ENCODE results near the gene INSYN2A. TPM values are rescaled to one million over a fixed set of nuclear protein-coding genes. Genes with fewer than 3 reads are reported as not detected.

INSYN2A gene
- total and polyA plus RNA-seq, 4 donors: 0.54 TPM; not detected in 3

GRCh38 chr10:127242914-127243313, 46.5 kb upstream of the INSYN2A start:
- Histone ChIP-seq H3K4me3 (ENCODE audit: low read depth in 1 of 3, low read length in 3 of 3) (no peak overlapping the region), H3K36me3 (ENCODE audit: control insufficient read depth in 4 of 4, insufficient read depth in 3 of 4, low read depth in 1 of 4, low read length in 3 of 4) (peaks cover 0 to 2% (median under 1%) of the 10 kb centered on the region in 4 donors), H3K9ac (ENCODE audit: low read depth in 1 of 2, low read length in 2 of 2) (no peak overlapping the region), H3K4me1 (ENCODE audit: control insufficient read depth in 4 of 4, insufficient read depth in 4 of 4, low read length in 3 of 4) (no peaks in the 10 kb centered on the region), H3K27ac (ENCODE audit: low read depth in 1 of 2, low read length in 2 of 2) (no peak overlapping the region), H3K27me3 (ENCODE audit: control insufficient read depth in 4 of 4, insufficient read depth in 4 of 4, low read length in 3 of 4) (no peaks in the 10 kb centered on the region), H3K9me3 (ENCODE audit: control insufficient read depth in 4 of 4, low read length in 3 of 4) (no peaks in the 10 kb centered on the region)
- TF ChIP-seq YY1 (IDR thresholded peaks at IDR 0.05): no peak
- no peak for TF ChIP-seq RAD21 (IDR thresholded peaks at IDR 0.05)
- TF ChIP-seq HNF4G (IDR thresholded peaks at IDR 0.05): no peak
- 87% methylated on average over 3 of the region's 3 CpGs for WGBS
- no peak for DNase-seq (ENCODE audit: low spot score)

GRCh38 chr10:127236266-127236665, 39.9 kb upstream of the INSYN2A start:
- H3K4me3 ChIP-seq (ENCODE audit: low read depth in 1 of 3, low read length in 3 of 3): no peak overlapping the region
- TF ChIP-seq EGR1 (IDR thresholded peaks at IDR 0.05; ENCODE audit: low read depth in 2 of 2) (no peak), CTCF (IDR thresholded peaks at IDR 0.05; ENCODE audit: low read depth, low read length, missing input control) (no peak), HNF4A (conservative IDR thresholded peaks at IDR 0.05) (no peak), RAD21 (IDR thresholded peaks at IDR 0.05) (no peak), ZBTB33 (IDR thresholded peaks at IDR 0.05) (no peak), NR2F2 (IDR thresholded peaks at IDR 0.05) (no peak), REST (IDR thresholded peaks at IDR 0.05) (no peak), MAX (IDR thresholded peaks at IDR 0.05) (no peak), GABPA (IDR thresholded peaks at IDR 0.05 in 1 of 2, conservative IDR thresholded peaks at IDR 0.05 in 1 of 2) (no peak), HNF4G (IDR thresholded peaks at IDR 0.05) (no peak), TAF1 (conservative IDR thresholded peaks at IDR 0.05) (no peak), JUND (IDR thresholded peaks at IDR 0.05) (no peak), SP1 (IDR thresholded peaks at IDR 0.05) (no peak), RXRA (IDR thresholded peaks at IDR 0.05) (no peak), YY1 (IDR thresholded peaks at IDR 0.05) (no peak), FOXA2 (IDR thresholded peaks at IDR 0.05) (no peak), FOXA1 (IDR thresholded peaks at IDR 0.05) (no peak), ATF3 (IDR thresholded peaks at IDR 0.05) (no peak)
- no peak overlapping the region for H3K27ac ChIP-seq (ENCODE audit: low read depth in 1 of 2, low read length in 2 of 2)
- DNase-seq (ENCODE audit: low spot score): no peak
- H3K9me3 ChIP-seq (ENCODE audit: control insufficient read depth in 4 of 4, low read length in 3 of 4): no peaks in the 10 kb centered on the region
- H3K36me3 ChIP-seq (ENCODE audit: control insufficient read depth in 4 of 4, insufficient read depth in 3 of 4, low read depth in 1 of 4, low read length in 3 of 4): no peaks in the 10 kb centered on the region
- 72% methylated on average over 3 of the region's 3 CpGs for WGBS
- no peak overlapping the region for H3K9ac ChIP-seq (ENCODE audit: low read depth in 1 of 2, low read length in 2 of 2)
- H3K4me1 ChIP-seq (ENCODE audit: control insufficient read depth in 4 of 4, insufficient read depth in 4 of 4, low read length in 3 of 4): no peaks in the 10 kb centered on the region
- no peaks in the 10 kb centered on the region for H3K27me3 ChIP-seq (ENCODE audit: control insufficient read depth in 4 of 4, insufficient read depth in 4 of 4, low read length in 3 of 4)
